HUES64 (cell line): ENCODE measurements around the gene MYLK2.
A peak's percentile ranks its signal among the peaks of the same experiment; 100 is the strongest.

ENCODE experiments used
- H3K27ac ChIP-seq: 2 replicates; pipeline ENCODE4 v1.7.0; 2013; ENCODE audit warnings: low read depth, low read length, inconsistent platforms
- H3K27me3 ChIP-seq: 2 replicates; pipeline ENCODE4 v1.6.1; 2013; ENCODE audit warnings: mild to moderate bottlenecking, low read length; ENCODE audit not compliant: insufficient read depth
- H3K36me3 ChIP-seq: 2 replicates; pipeline ENCODE4 v1.6.1; 2013; ENCODE audit warnings: mild to moderate bottlenecking, low read length; ENCODE audit not compliant: insufficient read depth
- H3K4me1 ChIP-seq: 2 replicates; pipeline ENCODE4 v1.6.1; 2013; ENCODE audit warnings: mild to moderate bottlenecking, low read length, moderate library complexity; ENCODE audit not compliant: insufficient read depth
- H3K4me3 ChIP-seq: 2 replicates; pipeline ENCODE4 v1.5.1; 2013; ENCODE audit warnings: mild to moderate bottlenecking, low read length, moderate library complexity
- H3K9ac ChIP-seq: 2 replicates; pipeline ENCODE4 v1.6.1; 2013; ENCODE audit warnings: mild to moderate bottlenecking, low read depth, low read length
- H3K9me3 ChIP-seq: 2 replicates; pipeline ENCODE4 v1.6.1; 2013; ENCODE audit warnings: low read depth, low read length; ENCODE audit not compliant: insufficient read depth
- WGBS: fragments of 150-250, 120-280 bp; methylation state at CpG from one replicate; pipeline ENCODE4 v1.1.7; 2013; ENCODE audit warnings: missing lambda C conversion rate; 5-methylcytosine and 5-hydroxymethylcytosine counted together

Gene MYLK2

DNA sequence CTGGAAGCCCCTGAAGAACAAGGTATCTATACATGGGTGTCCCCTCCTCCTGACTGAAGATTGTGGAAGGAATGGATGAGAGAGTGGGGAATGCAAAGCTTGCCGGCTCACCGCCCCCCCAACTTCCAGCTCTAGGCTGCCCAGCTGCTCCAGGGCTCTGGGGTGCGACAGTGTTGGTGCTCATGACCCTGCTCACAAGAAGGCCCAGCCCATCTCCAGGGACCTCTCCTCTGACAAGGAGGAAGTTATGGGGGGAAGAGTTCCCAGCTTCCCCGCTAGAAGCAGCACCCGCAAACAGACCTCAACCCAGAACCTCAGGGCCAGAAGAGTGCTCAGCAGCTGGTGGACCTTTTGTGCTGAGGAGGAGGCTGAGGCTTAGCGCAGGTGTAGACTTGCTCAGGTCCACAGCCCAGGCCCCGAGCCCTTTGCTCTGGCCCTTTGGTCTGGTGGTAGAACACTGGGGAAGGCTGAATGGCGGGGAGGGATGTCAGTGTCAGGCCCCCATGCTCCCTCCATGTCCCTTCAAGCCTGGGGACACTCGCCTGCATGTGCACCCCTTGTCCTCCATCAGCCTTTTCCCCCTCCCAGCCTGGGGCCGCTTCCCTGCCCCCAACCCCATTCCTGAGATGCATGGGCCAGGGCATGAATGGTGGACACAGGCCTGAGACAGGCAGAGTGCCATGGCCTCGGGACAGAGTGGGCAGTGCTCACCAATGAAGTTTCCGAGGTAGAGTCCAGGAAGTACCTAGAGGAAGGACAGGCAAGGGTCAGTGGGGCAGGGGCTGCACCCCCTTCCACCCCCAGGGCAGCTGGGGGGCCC lies 49.9 kb downstream of the MYLK2 start:
- H3K9ac ChIP-seq, result no peak overlapping the region
- peaks cover 37% of the 10 kb centered on the region for H3K27me3 ChIP-seq
- H3K9me3 ChIP-seq, result no peaks in the 10 kb centered on the region
- no peaks in the 10 kb centered on the region for H3K36me3 ChIP-seq
- 86% methylated on average over 11 of the region's 12 CpGs for WGBS
- H3K4me3 ChIP-seq, result no peak overlapping the region; the same call in 1 of the 2 replicates
- H3K27ac ChIP-seq, result no peak overlapping the region
- H3K4me1 ChIP-seq, result no peaks in the 10 kb centered on the region

DNA sequence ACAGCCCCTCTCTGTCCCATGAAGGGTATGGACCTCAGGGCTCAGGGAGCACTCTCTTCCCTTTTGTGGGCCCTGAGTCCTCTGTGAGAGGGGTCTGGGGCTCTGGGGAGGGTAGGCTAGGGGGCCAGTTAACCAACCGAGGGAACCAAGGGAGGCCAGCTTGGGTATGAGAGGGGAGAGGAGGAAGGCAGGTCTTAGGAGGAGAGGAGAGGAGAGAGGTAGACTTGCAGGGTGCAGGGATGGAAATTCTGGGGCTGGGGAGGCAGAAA lies 50.5 kb downstream of the MYLK2 start:
- WGBS, result 21% methylated on average over 1 of the region's 1 CpG
- no peaks in the 10 kb centered on the region for H3K9me3 ChIP-seq
- H3K27me3 ChIP-seq, result peaks cover 37% of the 10 kb centered on the region
- no peaks in the 10 kb centered on the region for H3K36me3 ChIP-seq
- H3K4me3 ChIP-seq, result peak overlapping the region; percentile 69
- no peak overlapping the region for H3K27ac ChIP-seq
- peak overlapping the region; percentile 66; the same call in 1 of the 2 replicates for H3K9ac ChIP-seq
- H3K4me1 ChIP-seq, result no peaks in the 10 kb centered on the region

DNA sequence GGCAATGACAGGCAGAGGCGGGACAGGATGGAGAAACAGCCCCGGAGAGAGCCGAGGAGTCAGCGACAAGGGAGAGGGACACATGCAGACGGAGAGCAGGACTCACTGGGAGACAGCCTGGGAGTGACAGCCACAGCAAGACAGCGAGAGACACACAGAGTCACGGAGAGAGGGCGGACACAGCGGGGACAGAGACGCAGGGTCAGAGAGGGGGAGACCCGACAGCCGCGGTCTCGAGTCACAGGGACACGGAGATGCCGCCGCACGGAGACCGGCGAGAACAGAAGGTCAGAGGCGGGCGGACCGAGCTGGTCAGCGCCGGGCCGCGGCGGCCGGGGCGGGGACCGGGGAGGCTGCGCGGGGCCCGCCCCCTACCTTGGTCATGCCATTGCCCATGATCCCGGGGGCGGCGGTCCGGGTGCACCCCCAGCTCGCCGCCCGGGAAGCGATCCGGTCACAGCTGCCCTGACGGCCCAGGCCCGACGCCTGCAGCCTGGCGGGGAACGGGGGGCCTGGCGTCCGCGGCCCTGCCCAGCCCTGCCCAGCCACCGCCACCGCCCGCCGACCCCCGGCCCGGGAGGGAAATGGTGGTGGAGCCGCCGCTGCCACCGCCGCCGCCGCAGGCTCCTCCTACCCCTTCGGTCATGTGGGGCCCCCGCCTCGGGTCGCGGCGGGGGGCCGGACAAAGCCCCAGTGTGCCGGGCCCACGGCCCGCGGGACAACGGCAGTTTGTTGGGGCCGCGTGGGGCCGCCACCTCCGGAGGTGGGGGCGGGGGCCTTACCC lies 51.0 kb downstream of the MYLK2 start, which contains the start of the genes DUSP15 and TTLL9:
Gene DUSP15, minus strand, starts transcription at position 586 of the 784 bp plus-strand sequence. Its CDS starts 190 bp downstream, at position 396.
Gene TTLL9, plus strand, starts transcription at position 693 of the 784 bp plus-strand sequence. CDS start 493 bp downstream, outside the sequence.
- Histone ChIP-seq H3K27me3 (peaks cover 37% of the 10 kb centered on the region), H3K36me3 (no peaks in the 10 kb centered on the region), H3K27ac (no peak within 1 kb of the TSS), H3K4me3 (peak within 1 kb of the TSS; percentile 69), H3K9ac (peak within 1 kb of the TSS; percentile 66), H3K9me3 (no peaks in the 10 kb centered on the region), H3K4me1 (no peaks in the 10 kb centered on the region)
- under 1% methylated on average over 80 of the region's 80 CpGs for WGBS

DNA sequence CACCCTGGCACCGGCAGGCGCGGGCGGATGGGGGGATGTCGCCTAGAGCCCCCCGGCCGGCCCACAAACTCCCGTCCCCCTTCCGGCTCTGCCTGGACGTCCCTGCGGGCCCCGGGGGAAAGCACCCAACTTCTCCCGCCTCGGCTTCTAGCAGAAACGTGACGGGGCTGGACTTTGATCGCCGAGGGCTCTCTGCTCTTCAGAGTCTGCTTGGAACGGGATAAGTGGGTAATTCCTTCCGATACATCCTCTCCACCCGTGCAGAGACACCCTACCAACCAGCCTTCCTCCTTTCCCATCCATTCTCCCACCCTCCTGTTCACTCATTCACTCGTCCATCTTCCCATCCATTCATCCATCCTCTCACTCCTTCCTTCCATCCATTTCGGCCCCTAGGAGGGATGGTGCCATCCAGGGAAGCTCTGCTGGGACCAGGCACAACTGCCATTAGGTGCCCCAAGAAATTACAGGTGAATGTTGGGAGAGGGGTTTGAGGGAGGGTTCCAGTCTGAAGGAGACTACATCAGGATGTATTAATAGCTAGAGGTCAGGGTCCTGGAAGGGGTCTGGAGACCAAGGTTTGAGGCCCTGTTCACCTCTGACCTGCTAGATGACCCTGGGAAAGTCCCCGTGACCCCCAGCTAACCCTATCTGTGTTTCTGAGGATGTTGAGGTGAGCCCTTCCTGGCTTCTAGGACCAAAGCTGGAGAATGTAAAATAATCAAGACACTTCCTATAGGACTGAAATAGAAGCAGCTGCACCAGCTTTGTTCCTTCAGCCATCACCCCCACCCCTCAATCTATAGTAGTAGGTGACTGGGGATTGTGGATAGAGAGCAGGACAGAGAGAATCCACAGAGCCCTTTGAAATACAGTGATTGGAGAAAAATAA lies 51.8 kb downstream of the MYLK2 start:
- 12% methylated on average over 24 of the region's 24 CpGs for WGBS
- no peak overlapping the region for H3K27ac ChIP-seq

DNA sequence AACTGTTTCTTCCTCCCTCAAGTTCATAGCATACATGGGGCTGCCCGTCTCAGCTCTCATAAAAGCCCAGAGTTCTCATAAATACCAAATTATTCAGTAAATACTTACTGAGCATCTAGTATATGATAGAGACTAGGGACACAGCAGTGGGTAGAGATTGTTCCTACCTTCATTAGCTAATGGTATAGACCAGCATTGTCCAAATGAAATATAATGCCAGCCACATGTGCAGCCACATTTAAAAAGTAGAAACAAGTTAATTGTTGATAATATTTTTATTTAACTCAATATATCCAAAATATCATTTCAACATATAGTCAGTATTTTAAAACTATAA lies 52.4 kb downstream of the MYLK2 start:
- WGBS, result 100% methylated on average over 1 of the region's 1 CpG
- no peaks in the 10 kb centered on the region for H3K36me3 ChIP-seq
- no peaks in the 10 kb centered on the region for H3K4me1 ChIP-seq
- no peak overlapping the region for H3K4me3 ChIP-seq
- H3K9me3 ChIP-seq, result no peaks in the 10 kb centered on the region
- H3K27me3 ChIP-seq, result peaks cover 37% of the 10 kb centered on the region
- no peak overlapping the region for H3K9ac ChIP-seq
- H3K27ac ChIP-seq, result no peak overlapping the region

More for the DNA sequence above, 51.8 kb downstream of the MYLK2 start:
- H3K4me3 ChIP-seq, result peak overlapping the region; percentile 69
- no peaks in the 10 kb centered on the region for H3K36me3 ChIP-seq
- H3K27me3 ChIP-seq, result peaks cover 37% of the 10 kb centered on the region
- peak overlapping the region; percentile 66 for H3K9ac ChIP-seq
- H3K4me1 ChIP-seq, result no peaks in the 10 kb centered on the region
- H3K9me3 ChIP-seq, result no peaks in the 10 kb centered on the region

DNA sequence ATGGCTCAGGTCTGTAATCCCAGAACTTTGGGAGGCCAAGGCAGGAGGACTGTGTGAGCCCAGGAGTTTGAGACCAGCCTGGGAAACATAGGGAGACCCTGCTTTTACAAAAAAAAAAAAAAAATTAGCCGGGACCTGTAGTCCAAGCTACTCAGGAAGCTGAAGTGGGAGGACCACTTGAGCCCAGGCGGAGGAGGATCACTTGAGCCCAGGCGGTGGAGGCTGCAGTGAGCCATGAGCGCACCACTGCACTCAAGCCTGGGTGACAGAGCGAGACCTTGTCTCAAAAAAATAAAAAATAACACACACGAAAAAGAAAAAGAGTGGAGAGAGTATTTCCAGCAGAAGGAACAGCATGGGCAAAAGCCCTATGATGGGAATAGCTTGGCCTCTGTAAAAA lies 53.2 kb downstream of the MYLK2 start:
- Histone ChIP-seq H3K36me3 (no peaks in the 10 kb centered on the region), H3K9ac (no peak overlapping the region), H3K4me3 (no peak overlapping the region), H3K27ac (no peak overlapping the region), H3K27me3 (peaks cover 37% of the 10 kb centered on the region), H3K4me1 (no peaks in the 10 kb centered on the region), H3K9me3 (no peaks in the 10 kb centered on the region)
- 89% methylated on average over 5 of the region's 6 CpGs for WGBS

DNA sequence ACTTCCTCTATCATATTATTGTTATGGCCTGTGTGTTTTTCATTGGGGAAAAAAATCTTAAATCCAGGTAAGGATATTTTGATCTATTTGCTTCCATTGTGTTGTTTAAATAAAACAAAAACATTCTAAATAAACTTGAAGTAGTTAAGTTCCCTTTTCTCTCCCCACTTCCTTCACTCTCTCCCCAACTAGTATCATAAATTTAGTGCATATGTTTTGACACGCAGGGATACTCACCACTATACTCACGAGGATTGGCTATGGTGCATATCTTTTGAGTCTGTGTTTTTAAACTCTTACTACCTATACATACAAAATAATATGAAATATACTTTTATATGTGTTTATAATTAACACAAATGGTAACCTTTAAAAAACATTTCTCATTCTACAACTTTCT lies 56.5 kb downstream of the MYLK2 start:
- WGBS, result 100% methylated on average over 1 of the region's 2 CpGs

DNA sequence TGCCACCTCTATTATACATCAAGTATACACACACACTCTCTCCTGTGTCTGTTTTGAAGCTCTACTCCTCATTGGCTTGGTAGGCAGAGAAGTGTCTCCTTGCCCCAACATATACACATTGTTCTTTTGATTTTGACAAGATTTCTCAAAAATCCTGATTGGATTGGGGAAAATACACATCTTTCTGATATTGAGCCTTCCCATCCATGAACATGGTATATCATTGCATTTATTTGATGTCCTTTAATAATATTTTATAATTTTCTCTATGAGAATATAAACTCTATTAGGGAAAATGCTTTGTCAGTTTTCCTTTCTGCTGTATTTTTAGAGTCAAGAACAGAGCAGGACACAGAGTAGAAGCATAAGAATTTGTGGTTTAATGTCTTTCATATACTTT lies 58.5 kb downstream of the MYLK2 start:
- no peaks in the 10 kb centered on the region for H3K27me3 ChIP-seq
- H3K36me3 ChIP-seq, result no peaks in the 10 kb centered on the region
- H3K9me3 ChIP-seq, result no peaks in the 10 kb centered on the region
- no peaks in the 10 kb centered on the region for H3K4me1 ChIP-seq
- H3K4me3 ChIP-seq, result no peak overlapping the region
- no peak overlapping the region for H3K9ac ChIP-seq
- H3K27ac ChIP-seq, result no peak overlapping the region

More for the DNA sequence above, 56.5 kb downstream of the MYLK2 start:
- Histone ChIP-seq H3K4me1 (no peaks in the 10 kb centered on the region), H3K36me3 (no peaks in the 10 kb centered on the region), H3K4me3 (no peak overlapping the region), H3K9me3 (no peaks in the 10 kb centered on the region), H3K27ac (no peak overlapping the region), H3K9ac (no peak overlapping the region), H3K27me3 (peaks cover 14% of the 10 kb centered on the region)

DNA sequence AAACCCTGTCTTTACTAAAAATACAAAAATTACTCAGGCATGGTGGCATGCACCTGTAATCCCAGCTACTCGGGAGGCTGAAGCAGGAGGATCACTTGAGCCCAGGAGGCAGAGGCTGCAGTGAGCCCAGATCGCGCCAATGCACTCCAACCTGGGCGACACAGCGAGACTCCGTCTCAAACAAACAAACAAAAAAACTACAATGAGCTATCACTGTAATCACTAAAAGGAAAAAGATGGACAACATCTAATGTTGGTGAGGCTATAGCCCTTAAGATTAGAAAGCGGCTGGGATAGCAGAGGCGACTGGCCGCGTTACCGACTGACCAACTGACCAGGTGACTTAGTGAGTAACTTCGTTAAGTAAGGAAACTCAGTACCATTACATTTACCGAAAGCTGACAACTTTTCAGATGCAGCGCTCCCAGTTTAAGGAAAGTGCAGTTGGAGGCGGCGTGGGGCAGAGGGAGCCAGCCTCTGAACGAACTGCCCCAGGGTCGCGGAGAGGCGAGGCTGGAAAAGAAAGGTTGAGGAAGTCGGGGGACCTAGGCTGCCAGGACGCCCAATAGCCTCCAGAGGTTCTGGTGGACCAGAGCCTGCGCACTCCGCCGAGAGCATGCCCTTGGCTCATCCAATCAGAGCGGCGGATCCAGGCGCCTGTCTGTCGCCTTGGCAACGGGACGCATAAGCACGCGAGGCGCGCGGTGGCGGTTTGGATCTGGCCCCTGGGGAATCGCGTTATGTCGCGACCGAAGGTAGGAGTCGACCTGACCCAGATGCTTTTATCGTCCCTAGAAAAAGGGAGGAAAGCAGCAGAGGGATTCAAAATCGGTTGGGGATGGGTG lies 60.2 kb downstream of the MYLK2 start:
- H3K4me1 ChIP-seq, result no peaks in the 10 kb centered on the region
- H3K27me3 ChIP-seq, result no peaks in the 10 kb centered on the region
- no peaks in the 10 kb centered on the region for H3K36me3 ChIP-seq
- WGBS, result 8% methylated on average over 45 of the region's 45 CpGs
- H3K9ac ChIP-seq, result peak overlapping the region; percentile 56
- no peaks in the 10 kb centered on the region for H3K9me3 ChIP-seq
- H3K27ac ChIP-seq, result 0 out of 2 replicates have a peak overlapping the region, but pooled peaks have one; percentile 9
- peak overlapping the region; percentile 61 for H3K4me3 ChIP-seq

DNA sequence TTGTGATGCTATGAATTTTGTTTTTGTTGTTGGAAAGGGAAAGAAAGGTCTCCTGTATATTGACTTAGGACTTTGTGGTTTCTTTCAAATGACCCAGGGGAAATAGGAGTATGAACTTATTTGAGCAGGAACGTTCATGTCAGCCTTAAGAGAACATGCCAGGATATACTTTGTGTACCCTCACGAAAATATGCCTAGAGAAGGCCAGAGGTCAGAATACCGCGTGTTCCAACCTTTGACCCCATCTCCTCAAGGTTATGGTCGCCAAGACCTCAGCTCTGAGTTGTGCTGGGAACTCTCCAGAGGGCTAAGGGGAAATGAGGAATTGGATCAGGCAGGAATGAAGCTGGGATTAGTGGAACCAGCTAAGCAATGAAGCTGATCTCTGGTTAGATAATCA lies 62.8 kb downstream of the MYLK2 start:
- Histone ChIP-seq H3K9me3 (no peaks in the 10 kb centered on the region), H3K36me3 (no peaks in the 10 kb centered on the region), H3K4me1 (no peaks in the 10 kb centered on the region), H3K4me3 (no peak overlapping the region), H3K9ac (no peak overlapping the region), H3K27ac (no peak overlapping the region), H3K27me3 (no peaks in the 10 kb centered on the region)
- WGBS, result 85% methylated on average over 5 of the region's 5 CpGs
